Endothelial cell of umbilical vein (primary cell): ENCODE data around the gene CGNL1. TPM values are rescaled to one million over a fixed set of nuclear protein-coding genes. Genes with fewer than 3 reads are reported as not detected.

Experiments
- BruUV-seq: library from RNA; stranded (reverse); fragments of 400-500 nt; replicated peaks from 2 replicates; lab custom pipeline; 2021; lab: Mats Ljungman, UMichigan
- CTCF ChIA-PET: fragments of 300-600, 350-600 bp; sonication (Branson Sonifier 250); formaldehyde crosslinking; loops from one replicate; lab custom pipeline; 2021; ENCODE audit warnings: antibody characterized with exemption, inconsistent platforms; lab: Charles Lee
- POLR2A ChIA-PET: fragments of 300-600, 350-600 bp; sonication (Branson Sonifier 250); formaldehyde crosslinking; loops from one replicate; lab custom pipeline; 2021; ENCODE audit warnings: antibody characterized with exemption, inconsistent platforms; lab: Charles Lee
- DNase-seq: peaks from one replicate; pipeline ENCODE4 v3.0.0-alpha.2; 2011; ENCODE audit warnings: low read depth, low spot score
- FAIRE-seq: peaks from 2 replicates; lab custom pipeline; 2011; peaks lifted over from hg19 to GRCh38; lab: Jason Lieb, UNC
- H2AFZ ChIP-seq: 2 replicates; pipeline ENCODE4 v1.6.0; 2012; ENCODE audit warnings: low read depth, low read length, control low read depth, inconsistent platforms
- H3K27ac ChIP-seq: 2 replicates; pipeline ENCODE4 v1.5.1; 2011; ENCODE audit warnings: low read depth, mild to moderate bottlenecking, control low read depth, low read length, moderate library complexity; ENCODE audit not compliant: insufficient read depth
- H3K27me3 ChIP-seq, 2 experiments: 2 replicates each; pipeline versions ENCODE4 v1.6.0 to v1.6.1; 2011; ENCODE audit warnings: low read length in 2 of 2, mixed read lengths in 1 of 2; ENCODE audit not compliant: control insufficient read depth in 2 of 2, insufficient read depth in 2 of 2
- H3K36me3 ChIP-seq, 2 experiments: 2 replicates in 1 of 2; 3 replicates in 1 of 2; pipeline ENCODE4 v1.5.1; 2011; ENCODE audit warnings: low read length in 2 of 2, mild to moderate bottlenecking in 1 of 2, moderate library complexity in 1 of 2; ENCODE audit not compliant: control insufficient read depth in 2 of 2, insufficient read depth in 2 of 2; ENCODE audit errors: extremely low read depth in 1 of 2
- H3K4me1 ChIP-seq: 3 replicates; pipeline ENCODE4 v1.5.1; 2011; ENCODE audit warnings: mild to moderate bottlenecking, low read length; ENCODE audit not compliant: control insufficient read depth, insufficient read depth; ENCODE audit errors: extremely low read depth
- H3K4me2 ChIP-seq: 2 replicates; pipeline ENCODE4 v1.6.1; 2011; ENCODE audit warnings: low read length, control low read depth, mixed read lengths; ENCODE audit not compliant: insufficient read depth
- H3K4me3 ChIP-seq, 3 experiments: fragments of 200-600 bp in 1 of 3; sonication (generic), shearing (Covaris generic) in 1 of 3; replicated peaks in 1 of 3; 2 replicates each; pipeline ENCODE4 v1.5.1; 2011 to 2016; ENCODE audit warnings: control low read depth in 3 of 3, low read length in 3 of 3, mild to moderate bottlenecking in 2 of 3, inconsistent platforms in 1 of 3, low read depth in 1 of 3, moderate library complexity in 1 of 3; ENCODE audit not compliant: insufficient read depth in 1 of 3
- H3K79me2 ChIP-seq: 2 replicates; pipeline ENCODE4 v1.6.0; 2012; ENCODE audit warnings: low read length, inconsistent platforms; ENCODE audit not compliant: control insufficient read depth, insufficient read depth
- H3K9ac ChIP-seq: replicated peaks from 2 replicates; pipeline ENCODE3; 2011; ENCODE audit warnings: low read length, control low read depth; ENCODE audit not compliant: insufficient read depth; ENCODE audit errors: extremely low read depth
- H3K9me1 ChIP-seq: replicated peaks from 3 replicates; pipeline ENCODE4 v1.6.0; 2011; ENCODE audit warnings: mild to moderate bottlenecking, low read length; ENCODE audit not compliant: control insufficient read depth, insufficient read depth; ENCODE audit errors: extremely low read depth
- H3K9me3 ChIP-seq: replicated peaks from 2 replicates; pipeline ENCODE4 v1.5.1; 2012; ENCODE audit warnings: low read length, inconsistent platforms; ENCODE audit not compliant: control insufficient read depth, insufficient read depth
- H4K20me1 ChIP-seq: replicated peaks from 2 replicates; pipeline ENCODE3; 2011; ENCODE audit warnings: mild to moderate bottlenecking, low read length; ENCODE audit not compliant: control insufficient read depth, insufficient read depth; ENCODE audit errors: extremely low read depth
- CTCF ChIP-seq, 2 donors: IDR thresholded peaks; 1 replicate in 1 of 2; 2 replicates in 1 of 2; pipeline ENCODE4 v1.5.1; 2011; ENCODE audit warnings: low read length in 2 of 2, mild to moderate bottlenecking in 2 of 2, moderate library complexity in 2 of 2, control low read depth in 1 of 2, inconsistent platforms in 1 of 2, low read depth in 1 of 2; ENCODE audit not compliant: insufficient read depth in 1 of 2; ENCODE audit errors: extremely low read depth in 1 of 2
- EZH2 ChIP-seq: IDR thresholded peaks from 2 replicates; pipeline ENCODE4 v1.6.1; 2012; ENCODE audit warnings: borderline replicate concordance, low read depth, mild to moderate bottlenecking, moderate library complexity, low read length, inconsistent platforms; ENCODE audit not compliant: severe bottlenecking
- FOS ChIP-seq: IDR thresholded peaks from 2 replicates; pipeline ENCODE4 v1.6.1; 2011; ENCODE audit warnings: mild to moderate bottlenecking, low read length, moderate library complexity, borderline replicate concordance; ENCODE audit not compliant: insufficient read depth
- GATA2 ChIP-seq: IDR thresholded peaks from 2 replicates; pipeline ENCODE4 v1.7.0; 2011; ENCODE audit warnings: low read depth, mild to moderate bottlenecking, moderate library complexity, mixed read lengths, low read length; ENCODE audit not compliant: insufficient read length, insufficient read depth
- JUN ChIP-seq: IDR thresholded peaks from 2 replicates; pipeline ENCODE4 v1.6.1; 2011; ENCODE audit warnings: borderline replicate concordance, low read depth; ENCODE audit not compliant: insufficient read length, insufficient read depth
- MAX ChIP-seq: IDR thresholded peaks from 2 replicates; pipeline ENCODE4 v1.6.1; 2011; ENCODE audit not compliant: insufficient read depth, insufficient read length
- MYC ChIP-seq: IDR thresholded peaks from one replicate; pipeline ENCODE4 v1.6.1; 2011; ENCODE audit warnings: mild to moderate bottlenecking, low read depth, low read length
- POLR2A ChIP-seq: IDR thresholded peaks from 2 replicates; pipeline ENCODE4 v1.6.1; 2012; ENCODE audit warnings: low read depth, mild to moderate bottlenecking, control low read depth, low read length
- POLR2AphosphoS5 ChIP-seq: IDR thresholded peaks from 2 replicates; pipeline ENCODE4 v1.6.1; 2012; ENCODE audit warnings: low read depth, mild to moderate bottlenecking, control low read depth, low read length, moderate library complexity; ENCODE audit not compliant: insufficient read depth
- dilution Hi-C: fragments of 300-500 bp; cut with MboI; formaldehyde crosslinking; loops from one replicate; pipeline ENCODE4 v1.15.0; 2019; ENCODE audit warnings: low sequenced_read_pairs; ENCODE audit not compliant: extremely low pct_ligation_motif_present
- intact Hi-C: fragments of 100-400 bp; cut with micrococcal nuclease; formaldehyde crosslinking; loops from one replicate; pipeline ENCODE4 v1.10.0; 2022
- polyA plus RNA-seq, 4 experiments: library from polyadenylated mRNA; depleted of rRNA in 3 of 4; stranded (reverse) in 3 of 4; unstranded in 1 of 4; fragments of >200 nt; gene quantifications; 2 replicates each; pipeline versions ENCODE4 v1.2.1 to v1.2.3, GENCODE V29; 2011 to 2012; ENCODE audit warnings: missing spikeins in 1 of 4
- total RNA-seq: library from RNA; stranded (reverse); gene quantifications from 2 replicates; pipeline ENCODE4 v1.2.3, GENCODE V29; 2021

Gene CGNL1
- total and polyA plus RNA-seq, 2 donors (not counting 3 experiments of a cell fraction or from before 2014, with no cell fraction given) = 6.9 to 27.1 TPM

- no peaks in the 10 kb centered on the region for H3K4me1 ChIP-seq
- no peaks in the 10 kb centered on the region for H3K9me3 ChIP-seq
- CTCF ChIA-PET = interaction anchor here (1.1 to 1.2 kb wide), 2 partner anchors 49 to 112 kb away, joined by 3 to 4 read pairs; no protein-coding TSS in a partner anchor
- H4K20me1 ChIP-seq = no peaks in the 10 kb centered on the region
- no peaks in the 10 kb centered on the region for H3K9me1 ChIP-seq
- POLR2A ChIA-PET = no interaction called here
- FAIRE-seq = no peak
- intact Hi-C loops (no loop called here), dilution Hi-C loops (no loop called here)
- H3K27ac ChIP-seq = no peak overlapping the region
- no peak overlapping the region for H3K4me2 ChIP-seq
- no peaks in the 10 kb centered on the region for H3K27me3 ChIP-seq
- no peak overlapping the region for H2AFZ ChIP-seq
- TF ChIP-seq JUN (no peak), FOS (no peak), GATA2 (no peak), POLR2A (no peak), MYC (no peak), CTCF (IDR thresholded peaks at IDR 0.05; ENCODE audit: extremely low read depth in 1 of 2, insufficient read depth in 1 of 2, low read depth in 1 of 2, low read length in 2 of 2) (no peak), POLR2AphosphoS5 (no peak), MAX (no peak), EZH2 (no peak)
- H3K79me2 ChIP-seq = no peaks in the 10 kb centered on the region
- H3K36me3 ChIP-seq = no peaks in the 10 kb centered on the region
- H3K4me3 ChIP-seq = no peak overlapping the region
- BruUV-seq = no TSS peak
- no peak overlapping the region for H3K9ac ChIP-seq
- no peak for DNase-seq
These were observed 75.9 kb downstream of the CGNL1 start for GRCh38 chr15:57452090-57452754.
